Endothelial cell of hepatic sinusoid (primary cell): ENCODE measurements around the gene SLC22A4.

Source experiments
- in situ Hi-C: cut with HindIII; loops from 2 replicates; pipeline ENCODE4 v1.10.0; 2017; ENCODE audit warnings: low sequenced_read_pairs

Gene SLC22A4

GRCh38 chr5:132261881-132262845 is 32.0 kb upstream of the SLC22A4 start:
- in situ Hi-C loops = loop anchor here (5.0 kb wide), 4 partner anchors 35 to 105 kb away; partner anchors contain the start of genes P4HA2 and SLC22A5

GRCh38 chr5:132262882-132263547 is 31.2 kb upstream of the SLC22A4 start:
- in situ Hi-C loops = loop anchor here (5.0 kb wide), 4 partner anchors 36 to 104 kb away; partner anchors contain the start of genes P4HA2 and SLC22A5

GRCh38 chr5:132263548-132264261 is 30.5 kb upstream of the SLC22A4 start:
- in situ Hi-C loops = loop anchor here (5.0 kb wide), 4 partner anchors 36 to 104 kb away; partner anchors contain the start of genes P4HA2 and SLC22A5

- in situ Hi-C loops = loop anchor here (5.0 kb wide), 4 partner anchors 37 to 103 kb away; partner anchors contain the start of genes P4HA2 and SLC22A5
Measured at GRCh38 chr5:132264546-132265335, 29.5 kb upstream of the SLC22A4 start.

- in situ Hi-C loops = no loop called here
Measured at GRCh38 chr5:132265336-132266030, 28.7 kb upstream of the SLC22A4 start.

GRCh38 chr5:132266031-132266835 is 28.0 kb upstream of the SLC22A4 start:
- in situ Hi-C loops = no loop called here

GRCh38 chr5:132266836-132267160 is 27.4 kb upstream of the SLC22A4 start:
- in situ Hi-C loops = no loop called here

- in situ Hi-C loops = no loop called here
Measured at GRCh38 chr5:132267166-132267739, 26.9 kb upstream of the SLC22A4 start.

- in situ Hi-C loops = no loop called here
Measured at GRCh38 chr5:132267931-132268768, 26.0 kb upstream of the SLC22A4 start.

- in situ Hi-C loops = no loop called here
Measured at GRCh38 chr5:132268769-132269551, 25.2 kb upstream of the SLC22A4 start.

- in situ Hi-C loops = no loop called here
Measured at GRCh38 chr5:132269635-132270334, 24.4 kb upstream of the SLC22A4 start.

- in situ Hi-C loops = no loop called here
Measured at GRCh38 chr5:132270335-132270665, 23.9 kb upstream of the SLC22A4 start.

GRCh38 chr5:132270706-132271105 is 23.5 kb upstream of the SLC22A4 start:
- in situ Hi-C loops = no loop called here

- in situ Hi-C loops = no loop called here
Measured at GRCh38 chr5:132271251-132272246, 22.6 kb upstream of the SLC22A4 start.
